Skin epidermis (tissue), 12 donors: ENCODE data around the gene MACO1.
"Not testable (repeated sequence)": the region's sequence is repeated elsewhere in the genome, so short reads cannot be mapped to it uniquely, and the experiment has no call there.

Source experiments
- H3K27ac ChIP-seq, 21 experiments: fragments of 200-600 bp; sonication (generic) in 11 of 21; one replicate each; pipeline ENCODE4 v1.5.0; 2020; ENCODE audit warnings: mild to moderate bottlenecking in 3 of 21, inconsistent platforms in 2 of 21, moderate library complexity in 2 of 21
- H3K4me3 ChIP-seq, 7 experiments: fragments of 200-600 bp; sonication (generic) in 2 of 7; one replicate each; pipeline ENCODE4 v1.5.0; 2020; ENCODE audit warnings: inconsistent platforms in 2 of 7, mild to moderate bottlenecking in 2 of 7, moderate library complexity in 1 of 7

MACO1 gene

DNA sequence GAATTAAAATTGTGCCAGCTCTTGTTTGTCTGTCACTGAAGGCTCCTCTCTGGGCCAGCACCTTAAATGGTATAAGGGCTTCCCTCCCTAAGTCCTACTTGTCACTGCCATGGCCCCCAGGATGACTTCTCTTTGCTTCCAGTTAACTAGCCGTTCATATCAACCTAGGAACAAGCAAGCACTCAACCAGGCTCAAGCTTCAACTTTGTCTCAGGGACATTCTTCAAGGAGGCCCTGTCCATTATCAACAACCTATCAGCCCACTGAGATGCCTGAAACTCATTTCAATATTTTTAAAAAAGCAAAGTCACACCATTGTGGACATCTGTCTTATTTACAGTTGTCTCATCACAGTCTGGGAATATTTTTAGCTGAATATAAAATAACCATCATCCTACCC is 11.4 kb upstream of the MACO1 start:
- not testable (repeated sequence) for H3K4me3 ChIP-seq, H3K27ac ChIP-seq

DNA sequence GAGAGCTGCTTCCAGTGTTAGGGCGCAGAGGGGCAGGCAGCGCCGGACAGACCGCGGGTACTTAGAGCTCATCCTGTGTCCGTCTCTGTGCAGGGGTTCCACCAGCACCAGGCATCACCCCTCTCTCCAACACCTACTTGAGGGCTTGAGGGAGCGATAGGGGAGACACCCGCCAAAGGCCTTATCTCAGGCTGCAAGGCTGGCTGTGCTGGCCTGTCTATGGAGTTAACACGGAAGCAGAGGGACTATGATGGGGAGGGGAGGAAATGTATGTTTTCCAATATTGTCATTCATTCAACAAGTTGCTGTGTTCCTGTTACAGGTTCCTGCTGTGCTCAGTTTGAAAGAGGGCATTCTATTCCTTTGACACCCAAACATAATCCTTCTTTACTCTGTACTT is 10.0 kb upstream of the MACO1 start, which contains the start of gene RHCE:
RHCE (minus strand) TSS at position 111 of the 400 bp plus-strand sequence; CDS start at position 72, 39 bp downstream.
- not testable (repeated sequence) for H3K4me3 ChIP-seq

DNA sequence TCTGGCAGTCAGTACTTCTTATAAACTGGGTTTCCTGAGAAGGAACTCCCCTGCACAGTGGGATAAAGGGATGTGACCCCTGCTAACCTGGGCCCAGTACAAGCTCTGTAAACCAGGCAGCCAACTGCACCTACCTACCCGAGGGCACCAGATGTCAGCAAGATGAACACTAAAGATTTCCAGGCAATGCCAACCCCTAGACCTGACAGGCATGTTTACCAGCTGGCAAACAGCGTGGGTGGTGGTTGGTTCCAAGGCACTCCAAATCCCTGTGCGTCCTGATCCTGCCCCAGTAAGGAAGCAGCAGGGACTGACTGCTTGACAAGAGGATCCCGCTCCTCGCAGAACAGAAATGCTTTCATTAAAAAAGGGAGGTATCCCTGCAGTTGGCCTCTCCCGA is 7.5 kb upstream of the MACO1 start:
- H3K27ac ChIP-seq, H3K4me3 ChIP-seq: not testable (repeated sequence)

More for the DNA sequence above, 10.0 kb upstream of the MACO1 start, which contains the start of gene RHCE:
- not testable (repeated sequence) for H3K27ac ChIP-seq

DNA sequence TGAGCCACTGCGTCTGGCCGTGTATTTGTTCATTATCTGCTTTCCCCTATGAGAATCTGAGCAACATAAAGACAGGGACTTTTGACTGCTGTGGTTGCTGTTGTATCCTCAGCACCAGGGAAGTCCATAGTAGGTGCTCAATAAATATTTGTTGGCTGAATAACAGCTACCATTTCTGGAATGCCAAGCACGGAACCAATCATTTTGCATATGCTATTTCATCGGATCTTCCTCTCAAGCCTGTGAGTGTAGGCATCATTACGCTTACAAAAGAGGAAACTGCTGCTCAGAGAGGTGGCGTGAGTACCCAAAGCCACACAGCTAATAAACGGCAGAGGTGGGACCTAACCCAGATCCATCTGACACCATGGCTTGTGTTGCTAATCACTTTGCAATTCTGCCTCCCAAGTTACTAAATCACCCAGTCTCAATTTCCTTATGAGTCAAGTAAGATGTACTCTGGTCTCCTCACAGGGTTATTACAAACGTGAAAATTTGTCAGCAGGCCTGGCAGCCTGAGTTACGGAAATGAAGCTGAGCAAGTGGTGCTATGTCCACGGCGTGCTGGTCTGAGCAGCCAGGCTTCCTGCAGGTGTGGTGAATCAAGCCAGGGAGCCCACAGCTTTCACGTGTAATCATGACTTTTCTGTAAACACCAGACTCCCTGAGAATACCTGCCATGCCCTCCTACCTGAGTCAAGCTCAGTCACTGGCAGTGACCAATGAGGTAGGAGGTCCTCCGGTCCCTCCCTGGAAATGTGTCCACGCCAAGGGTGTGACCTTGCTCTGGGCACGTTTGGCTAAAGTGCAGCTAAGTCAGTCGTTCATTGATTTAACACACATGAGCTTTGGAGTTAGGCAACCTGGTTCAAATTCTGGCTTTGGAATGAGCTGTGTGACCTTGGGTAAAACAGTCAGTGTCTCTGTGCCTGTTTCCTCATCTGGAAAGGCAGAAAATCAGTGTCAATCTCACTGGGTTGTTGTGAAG is 5.3 kb upstream of the MACO1 start:
- Histone ChIP-seq H3K27ac (no peak overlapping the region), H3K4me3 (no peak overlapping the region)

DNA sequence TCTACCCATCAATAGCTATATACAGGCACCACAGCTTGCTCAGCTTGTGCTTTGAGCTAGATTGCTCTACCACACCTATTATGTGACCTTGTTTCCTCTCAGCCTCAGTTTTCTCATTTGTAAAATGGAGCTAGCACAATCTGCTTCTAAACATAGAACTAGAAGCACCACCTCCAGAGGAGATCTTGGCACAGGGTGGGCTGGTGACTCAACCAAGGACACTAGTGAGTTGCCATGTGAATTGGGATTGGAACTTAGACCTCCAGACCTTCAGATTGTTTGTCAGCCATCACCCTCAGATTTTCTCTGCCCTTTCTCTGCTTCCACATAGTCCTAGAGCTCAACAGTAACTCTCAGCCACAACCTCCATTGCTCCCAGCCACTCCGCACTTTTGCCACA is 3.0 kb upstream of the MACO1 start:
- H3K27ac ChIP-seq, result no peak overlapping the region
- no peak overlapping the region for H3K4me3 ChIP-seq

DNA sequence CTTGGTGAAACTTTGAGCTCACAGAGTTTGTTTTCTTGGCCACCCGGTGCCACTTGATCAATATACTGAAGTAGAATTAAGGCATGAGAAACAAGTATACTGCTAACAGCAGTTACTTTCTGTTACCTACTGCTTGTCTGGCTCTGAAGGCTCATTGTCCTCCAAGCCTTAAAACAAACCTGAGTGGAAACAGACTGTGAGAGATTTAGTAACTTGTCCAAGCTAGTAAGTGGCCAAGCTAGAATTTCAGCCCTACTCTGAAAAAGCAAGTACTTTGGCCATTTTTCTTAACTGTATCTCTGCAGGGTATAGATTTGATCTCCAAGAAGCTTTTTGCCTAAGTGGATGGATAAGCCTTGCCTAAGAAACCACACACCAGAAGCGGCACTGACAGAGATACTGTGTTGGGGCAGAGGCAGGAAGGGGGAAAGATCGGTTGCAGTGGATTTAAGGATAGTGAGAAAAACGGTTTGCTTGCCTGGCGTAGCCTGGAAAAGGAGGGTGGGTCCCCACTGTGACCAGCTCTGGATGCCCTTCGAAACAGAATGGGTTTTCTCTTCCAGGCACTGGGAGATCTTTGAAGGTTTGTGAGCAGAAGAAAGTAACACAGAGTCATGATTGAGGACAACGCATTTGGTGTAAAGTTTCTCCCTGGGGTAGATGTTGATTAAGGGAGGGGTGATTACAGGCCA is 2.1 kb upstream of the MACO1 start:
- Histone ChIP-seq H3K27ac (no peak overlapping the region), H3K4me3 (no peak overlapping the region)

DNA sequence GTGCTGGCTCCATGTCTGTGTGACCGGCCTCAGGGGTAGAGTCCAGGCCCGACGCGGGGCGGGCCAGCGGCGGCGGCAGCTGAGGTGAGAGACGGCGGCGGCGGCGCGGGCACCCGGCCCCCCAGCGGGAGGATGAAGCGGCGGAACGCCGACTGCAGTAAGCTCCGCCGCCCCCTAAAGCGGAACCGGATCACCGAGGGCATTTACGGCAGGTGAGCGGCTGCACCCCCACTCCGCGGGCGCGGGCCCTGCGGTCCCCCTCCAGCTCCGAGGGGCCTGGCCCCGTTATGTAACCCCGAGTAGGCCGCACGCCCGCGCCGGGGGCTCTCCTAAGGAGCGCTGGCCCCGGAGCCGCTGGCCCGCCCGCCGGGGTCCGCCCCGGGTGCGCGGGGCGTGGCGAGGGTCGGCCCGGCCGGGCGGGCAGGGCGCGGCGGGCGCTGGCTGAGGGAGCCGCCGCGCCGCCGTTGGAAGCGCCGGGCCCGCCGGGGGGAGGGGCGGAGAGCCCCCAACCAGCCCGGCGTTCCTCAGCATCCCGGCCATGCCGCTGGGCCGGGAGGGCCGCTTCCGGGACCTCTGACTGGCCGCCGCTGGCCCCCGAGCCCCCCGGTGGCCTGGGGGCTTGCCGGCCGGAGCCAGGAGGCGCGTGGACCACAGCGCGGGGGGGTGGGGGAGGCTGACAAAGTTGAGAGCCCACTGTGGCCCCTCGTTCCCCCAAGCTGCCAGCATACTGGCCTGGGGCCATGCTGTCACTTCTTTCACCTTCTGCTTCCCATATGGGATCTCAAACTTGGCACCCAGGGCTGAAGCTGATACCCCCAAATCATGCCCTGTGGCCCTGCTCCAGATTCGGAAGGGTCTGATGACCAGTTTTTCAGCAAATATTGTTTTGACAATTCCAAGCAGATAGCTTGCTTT is 527 bp downstream of the MACO1 start:
- Histone ChIP-seq H3K4me3 (peak overlapping the region; percentile 74 to 99 (median 95)), H3K27ac (peak overlapping the region; percentile 11 to 96 (median 90))

DNA sequence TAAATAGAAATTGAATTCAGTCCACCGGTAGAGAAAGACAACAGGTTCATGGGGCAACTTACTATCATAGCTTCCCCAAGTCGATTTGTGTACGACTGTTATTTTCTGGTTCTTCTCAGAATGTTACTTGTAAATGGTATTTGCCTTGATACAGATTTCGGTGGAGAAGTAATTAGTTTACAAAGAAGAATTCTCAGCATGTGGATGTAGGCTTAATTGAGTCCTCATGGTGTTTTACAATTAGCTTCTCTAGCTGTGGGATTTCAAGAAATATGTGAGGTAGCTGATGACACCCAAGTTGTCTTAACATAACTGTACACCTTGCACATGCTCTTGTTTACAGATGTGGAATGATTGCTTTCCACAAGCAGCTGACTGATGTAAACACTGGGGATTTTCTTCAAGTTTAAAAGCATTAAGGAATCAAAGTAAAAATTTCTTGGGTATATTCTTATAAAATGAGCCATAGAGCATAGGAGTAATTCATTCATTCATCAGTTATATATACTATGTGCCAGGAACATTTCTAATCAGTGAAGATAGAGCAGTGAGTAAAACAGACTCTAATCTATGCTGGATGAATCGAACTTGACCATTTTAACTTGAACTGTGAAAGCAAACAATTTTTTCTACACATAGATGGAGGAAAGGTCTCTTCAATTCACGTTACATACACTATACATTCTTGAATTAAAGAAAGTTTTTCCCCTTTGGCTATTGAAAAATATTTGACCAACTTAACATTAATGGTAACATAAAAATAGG is 1.4 kb downstream of the MACO1 start:
- peak overlapping the region; percentile 74 to 99 (median 95) for H3K4me3 ChIP-seq
- H3K27ac ChIP-seq, result peak overlapping the region in 10 of 21 experiments; percentile 47 to 95 (median 90)

DNA sequence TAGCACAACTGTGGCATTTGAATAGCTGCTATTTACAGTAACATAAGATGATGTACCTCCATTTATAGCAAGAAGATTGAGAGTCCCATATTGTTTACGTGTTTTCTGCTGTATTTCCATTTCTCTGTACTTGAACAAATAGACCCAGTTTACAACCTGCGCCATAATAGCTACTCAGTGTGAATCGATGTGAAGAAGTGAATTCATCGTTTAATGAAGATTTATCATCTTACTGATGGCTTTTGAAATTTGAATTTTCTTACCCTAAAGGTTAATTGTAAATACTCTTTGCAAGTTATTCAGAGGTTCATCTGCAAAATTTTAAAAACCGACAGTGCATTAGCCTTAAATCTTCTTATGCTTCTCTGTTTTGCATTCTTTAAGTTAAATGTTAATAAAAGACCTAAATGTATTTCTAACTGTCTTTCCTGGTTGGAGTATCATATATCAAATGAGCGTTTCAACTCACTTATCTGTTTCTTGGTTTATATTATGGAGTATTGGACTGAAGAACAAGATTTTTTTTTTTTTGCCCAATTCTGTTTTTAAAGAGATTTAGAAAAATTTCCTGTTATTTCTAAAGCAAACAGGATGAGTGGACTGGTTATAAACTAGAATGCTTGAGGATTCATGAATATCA is 2.2 kb downstream of the MACO1 start:
- H3K4me3 ChIP-seq, result no peak overlapping the region
- no peak overlapping the region for H3K27ac ChIP-seq

DNA sequence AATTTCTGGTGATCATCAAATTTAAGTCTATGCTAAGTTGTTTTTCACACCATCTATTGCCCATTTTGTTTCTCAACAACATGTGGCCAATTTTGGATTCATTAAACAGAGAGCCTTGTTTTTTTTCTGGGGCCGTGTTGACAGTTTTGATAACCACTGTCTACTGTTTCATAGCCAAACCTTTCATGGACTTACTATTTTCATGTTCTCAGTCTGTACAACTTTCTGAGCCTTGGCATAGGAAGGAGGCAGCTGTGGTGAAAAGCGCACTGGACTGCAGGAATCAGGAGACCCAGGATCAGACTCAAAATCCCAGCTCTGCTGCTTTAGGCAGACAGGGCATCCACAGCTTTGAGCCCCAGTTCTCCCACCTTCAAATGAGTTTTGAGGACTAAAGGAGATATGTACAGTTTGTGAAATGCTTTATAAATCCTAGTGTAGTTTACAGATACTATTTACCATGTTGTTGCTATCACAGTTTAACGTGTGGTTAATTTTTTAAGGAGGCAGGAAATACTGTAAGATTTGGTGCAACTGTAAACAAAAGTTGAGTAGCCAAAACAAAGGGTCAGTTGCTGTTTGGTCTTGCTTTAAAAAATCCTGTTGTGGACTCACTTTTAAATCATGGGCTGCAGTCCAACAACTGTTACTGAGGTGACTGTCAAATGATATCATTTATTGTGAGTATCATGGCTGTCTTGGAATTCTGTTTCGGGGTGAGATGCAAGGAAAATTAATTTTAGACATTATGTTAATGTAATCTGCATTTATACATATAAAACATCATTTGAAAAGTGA is 2.9 kb downstream of the MACO1 start:
- no peak overlapping the region for H3K27ac ChIP-seq
- no peak overlapping the region for H3K4me3 ChIP-seq

DNA sequence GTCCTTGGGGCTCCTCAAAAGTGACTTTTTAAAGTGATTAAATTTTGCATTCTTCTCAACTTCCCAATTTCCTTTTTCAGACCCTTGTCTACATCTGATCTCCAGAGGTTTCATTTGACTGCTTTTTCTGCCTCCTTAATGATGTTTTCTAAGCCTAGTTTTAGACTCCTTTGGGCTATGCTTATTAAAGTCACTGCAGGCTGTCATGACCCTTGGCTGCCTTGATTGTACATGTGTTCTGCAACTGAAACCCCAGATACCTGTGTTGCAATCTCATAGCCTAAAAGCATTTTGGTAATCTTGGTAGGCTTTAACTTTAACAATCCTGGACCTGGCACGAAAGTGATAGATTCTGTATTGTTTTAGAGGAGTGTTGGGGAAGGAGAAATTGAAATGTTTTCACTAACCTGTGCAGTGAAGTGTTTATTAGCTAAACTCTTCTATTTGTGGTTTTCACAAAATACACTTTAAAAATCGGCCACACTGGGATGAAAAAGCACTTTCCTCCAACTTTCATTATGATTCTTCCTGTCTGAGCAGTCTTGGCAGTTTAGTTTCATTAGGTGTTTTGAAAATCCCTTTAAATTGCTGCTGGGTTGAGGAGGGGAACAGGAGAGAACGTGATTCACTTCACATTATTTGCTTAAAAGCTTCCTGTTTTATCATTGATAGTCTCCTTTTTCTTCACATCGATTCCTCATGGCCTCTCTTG is 4.9 kb downstream of the MACO1 start:
- peak overlapping the region in 1 of 21 experiments; percentile 20 for H3K27ac ChIP-seq
- H3K4me3 ChIP-seq, result no peak overlapping the region

DNA sequence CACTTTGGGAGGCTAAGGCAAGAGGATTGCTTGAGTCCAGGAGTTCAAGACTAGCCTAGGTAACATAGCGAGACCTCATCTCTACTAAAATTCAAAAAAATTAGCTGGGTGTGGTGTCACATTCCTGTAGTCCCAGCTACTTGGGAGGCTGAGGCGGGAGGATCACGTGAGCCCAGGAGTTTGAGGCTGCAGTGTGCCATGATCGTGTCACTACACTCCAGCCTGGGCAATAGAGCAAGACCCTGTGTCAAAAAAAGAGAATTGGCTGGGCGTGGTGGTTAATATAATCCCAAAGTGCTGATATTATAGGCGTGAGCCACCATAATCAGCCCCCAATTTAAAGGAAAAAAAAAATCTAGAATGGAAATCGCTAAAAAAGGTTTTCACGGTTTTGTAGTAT is 7.0 kb downstream of the MACO1 start:
- Histone ChIP-seq H3K27ac (no peak overlapping the region), H3K4me3 (no peak overlapping the region)

DNA sequence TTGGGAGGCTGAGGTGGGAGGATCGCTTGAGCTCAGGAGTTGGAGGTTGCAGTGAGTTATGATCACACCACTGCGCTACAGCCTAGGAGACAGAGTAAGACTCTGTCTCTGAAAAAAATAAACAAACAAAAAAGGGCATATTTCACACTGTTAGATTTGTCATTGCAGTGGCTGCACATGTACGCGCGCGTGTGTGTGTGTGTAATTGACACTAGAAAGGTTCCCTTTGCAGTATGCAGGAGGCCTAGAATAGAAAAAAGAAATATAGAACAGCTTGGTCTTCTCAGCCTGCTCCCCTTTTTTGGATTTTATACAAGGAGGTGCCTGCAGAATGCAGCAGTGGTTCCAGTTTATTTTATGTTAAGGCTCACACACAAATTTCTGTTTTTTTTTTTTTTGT is 8.6 kb downstream of the MACO1 start:
- Histone ChIP-seq H3K27ac (no peak overlapping the region), H3K4me3 (no peak overlapping the region)

DNA sequence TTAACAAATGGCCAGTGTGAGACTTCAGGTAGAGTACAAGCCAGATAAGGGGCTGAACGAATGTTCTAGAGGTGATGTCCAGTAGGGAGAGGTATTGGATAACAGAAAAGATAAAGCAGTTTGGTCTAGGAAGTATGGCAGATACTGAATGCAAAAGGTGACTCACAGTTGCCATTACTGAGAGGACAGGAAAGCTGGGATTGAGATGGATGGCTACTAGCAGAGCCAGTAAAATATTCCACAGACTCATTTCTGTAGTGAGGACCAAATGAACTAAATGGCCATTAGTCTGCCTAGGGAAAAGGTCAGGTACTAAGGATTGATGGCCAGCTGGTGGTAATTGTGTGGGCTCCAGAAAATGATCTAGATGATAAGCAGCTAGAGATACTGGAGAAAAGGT is 11.5 kb downstream of the MACO1 start:
- no peak overlapping the region for H3K4me3 ChIP-seq
- no peak overlapping the region for H3K27ac ChIP-seq

DNA sequence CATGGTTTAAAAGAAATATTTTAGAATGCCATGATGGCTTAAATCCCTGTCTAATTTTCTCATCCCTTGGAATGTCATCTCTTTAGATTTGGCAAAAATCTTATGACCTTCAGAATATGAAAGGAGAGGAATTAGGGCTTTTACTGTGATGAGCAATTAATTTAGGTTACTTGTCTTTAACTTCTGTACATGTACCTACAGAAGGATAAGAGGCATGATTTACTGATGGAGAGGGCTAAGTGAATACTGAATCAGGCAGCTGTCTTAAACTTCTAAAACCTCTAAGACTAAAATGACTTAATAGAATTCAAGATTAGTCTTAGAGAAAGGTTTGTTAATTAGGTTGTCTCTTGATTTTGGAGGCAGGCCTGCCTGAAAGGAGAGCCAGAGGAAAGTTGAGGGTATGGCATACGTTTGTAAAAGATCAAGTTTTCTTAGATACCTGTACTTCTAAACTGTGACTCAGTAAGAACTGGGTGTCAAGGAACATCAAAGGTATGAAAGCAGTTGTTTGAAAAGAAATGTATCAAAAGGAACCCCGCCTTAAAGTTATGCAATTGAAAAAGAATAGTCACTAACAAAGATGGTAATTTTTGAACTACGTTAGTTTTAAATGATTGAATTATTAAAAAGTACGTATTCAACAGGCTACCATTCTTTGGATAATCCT is 12.5 kb downstream of the MACO1 start:
- no peak overlapping the region for H3K27ac ChIP-seq
- no peak overlapping the region for H3K4me3 ChIP-seq

DNA sequence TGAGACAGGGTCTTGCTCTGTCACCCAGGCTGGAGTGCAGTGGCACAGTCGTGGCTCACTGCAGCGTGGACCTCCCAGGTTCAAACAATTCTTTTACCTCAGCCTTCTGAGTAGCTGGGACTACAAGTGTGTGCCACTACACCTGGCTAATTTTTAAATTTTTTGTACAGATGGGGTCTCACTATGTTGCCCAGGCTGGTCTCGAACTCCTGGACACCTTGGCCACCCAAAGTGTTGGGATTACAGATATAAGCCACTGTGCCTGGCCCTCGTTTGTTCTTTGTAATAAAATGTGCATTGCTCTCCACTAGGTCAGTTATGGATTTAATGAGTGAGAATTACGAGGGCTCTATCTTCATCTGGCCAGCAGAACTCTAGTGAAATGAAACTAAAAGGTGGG is 13.9 kb downstream of the MACO1 start:
- not testable (repeated sequence) for H3K4me3 ChIP-seq, H3K27ac ChIP-seq
